HepG2 (cell line): ENCODE data around the gene ETHE1.
A peak's percentile ranks its signal among the peaks of the same experiment; 100 is the strongest.

Experiments
- ATF2 ChIP-seq: sonication (generic); formaldehyde crosslinking; IDR thresholded peaks from 2 replicates; pipeline ENCODE4 v1.4.0; 2020; ENCODE audit warnings: missing genetic modification reagents
- CENPT ChIP-seq: sonication (generic); formaldehyde crosslinking; IDR thresholded peaks from 2 replicates; pipeline ENCODE4 v1.8.0; 2022; ENCODE audit warnings: low read depth, mild to moderate bottlenecking, moderate library complexity, missing genetic modification reagents
- CTCF ChIP-seq: sonication (generic); formaldehyde crosslinking; IDR thresholded peaks from 2 replicates; pipeline ENCODE4 v1.5.0; 2020; ENCODE audit warnings: mild to moderate bottlenecking, missing genetic modification reagents, moderate library complexity
- EZH2 ChIP-seq: conservative IDR thresholded peaks from 2 replicates; pipeline ENCODE4 v1.6.1; 2012; ENCODE audit warnings: mild to moderate bottlenecking, low read depth, low read length, moderate library complexity
- MED8 ChIP-seq: sonication (generic); formaldehyde crosslinking; IDR thresholded peaks from 2 replicates; pipeline ENCODE4 v1.8.1; 2023; ENCODE audit warnings: mild to moderate bottlenecking, missing genetic modification reagents; ENCODE audit not compliant: insufficient replicate concordance
- MTA3 ChIP-seq: sonication (generic); formaldehyde crosslinking; IDR thresholded peaks from 2 replicates; pipeline ENCODE4 v1.4.0; 2020; ENCODE audit warnings: missing genetic modification reagents
- POLR2A ChIP-seq, 2 experiments: IDR thresholded peaks; 2 replicates each; pipeline ENCODE4 v1.6.1; 2011; ENCODE audit warnings: low read depth in 2 of 2, low read length in 2 of 2, mild to moderate bottlenecking in 1 of 2, moderate library complexity in 1 of 2; ENCODE audit not compliant: insufficient read depth in 1 of 2
- RXRA ChIP-seq: sonication (generic); formaldehyde crosslinking; IDR thresholded peaks from 2 replicates; pipeline ENCODE4 v1.5.1; 2020; ENCODE audit warnings: missing genetic modification reagents
- SMAD3 ChIP-seq: sonication (generic); formaldehyde crosslinking; IDR thresholded peaks from 2 replicates; pipeline ENCODE4 v1.4.0; 2020; ENCODE audit warnings: missing genetic modification reagents
- USF2 ChIP-seq, 2 experiments: sonication (generic) in 1 of 2; formaldehyde crosslinking in 1 of 2; IDR thresholded peaks; 2 replicates each; pipeline versions ENCODE4 v1.5.1 to v1.6.1; 2011 to 2020; ENCODE audit warnings: borderline replicate concordance in 1 of 2, low read depth in 1 of 2, low read length in 1 of 2, mild to moderate bottlenecking in 1 of 2, missing genetic modification reagents in 1 of 2, moderate library complexity in 1 of 2
- ZBTB49 ChIP-seq: sonication (generic); formaldehyde crosslinking; IDR thresholded peaks from 2 replicates; pipeline ENCODE4 v1.4.0; 2020; ENCODE audit warnings: missing genetic modification reagents, borderline replicate concordance
- ZBTB8A ChIP-seq: sonication (generic); formaldehyde crosslinking; IDR thresholded peaks from 2 replicates; pipeline ENCODE4 v1.4.0; 2020; ENCODE audit warnings: mild to moderate bottlenecking, low read depth, missing genetic modification reagents, borderline replicate concordance
- ZNF792 ChIP-seq: IDR thresholded peaks from 2 replicates; pipeline ENCODE4 v1.6.1; 2016
- TF ChIP-seq, protein P1 (sequence below), 2 experiments: IDR thresholded peaks; 2 replicates each; pipeline ENCODE4 v1.6.1; 2011 to 2012; ENCODE audit warnings: low read length in 2 of 2, borderline replicate concordance in 1 of 2, low read depth in 1 of 2, mild to moderate bottlenecking in 1 of 2, moderate library complexity in 1 of 2

- no peak for TF ChIP-seq MED8 (CRISPR knock-in tag)
- no peak for TF ChIP-seq EZH2
- TF ChIP-seq ZBTB49 (CRISPR knock-in tag): no peak
- TF ChIP-seq ATF2 (CRISPR knock-in tag): peak; percentile 50; the same call in 1 of the 2 replicates
- no peak for TF ChIP-seq MTA3
- no peak for TF ChIP-seq CTCF (CRISPR knock-in tag)
- no peak for TF ChIP-seq SMAD3 (CRISPR knock-in tag)
- TF ChIP-seq USF2 (IDR thresholded peaks at IDR 0.05; ENCODE audit: low read depth, low read length): no peak
- TF ChIP-seq USF2 (CRISPR knock-in tag; IDR thresholded peaks at IDR 0.05; ENCODE audit: borderline replicate concordance): no peak
- TF ChIP-seq, protein P1, sequence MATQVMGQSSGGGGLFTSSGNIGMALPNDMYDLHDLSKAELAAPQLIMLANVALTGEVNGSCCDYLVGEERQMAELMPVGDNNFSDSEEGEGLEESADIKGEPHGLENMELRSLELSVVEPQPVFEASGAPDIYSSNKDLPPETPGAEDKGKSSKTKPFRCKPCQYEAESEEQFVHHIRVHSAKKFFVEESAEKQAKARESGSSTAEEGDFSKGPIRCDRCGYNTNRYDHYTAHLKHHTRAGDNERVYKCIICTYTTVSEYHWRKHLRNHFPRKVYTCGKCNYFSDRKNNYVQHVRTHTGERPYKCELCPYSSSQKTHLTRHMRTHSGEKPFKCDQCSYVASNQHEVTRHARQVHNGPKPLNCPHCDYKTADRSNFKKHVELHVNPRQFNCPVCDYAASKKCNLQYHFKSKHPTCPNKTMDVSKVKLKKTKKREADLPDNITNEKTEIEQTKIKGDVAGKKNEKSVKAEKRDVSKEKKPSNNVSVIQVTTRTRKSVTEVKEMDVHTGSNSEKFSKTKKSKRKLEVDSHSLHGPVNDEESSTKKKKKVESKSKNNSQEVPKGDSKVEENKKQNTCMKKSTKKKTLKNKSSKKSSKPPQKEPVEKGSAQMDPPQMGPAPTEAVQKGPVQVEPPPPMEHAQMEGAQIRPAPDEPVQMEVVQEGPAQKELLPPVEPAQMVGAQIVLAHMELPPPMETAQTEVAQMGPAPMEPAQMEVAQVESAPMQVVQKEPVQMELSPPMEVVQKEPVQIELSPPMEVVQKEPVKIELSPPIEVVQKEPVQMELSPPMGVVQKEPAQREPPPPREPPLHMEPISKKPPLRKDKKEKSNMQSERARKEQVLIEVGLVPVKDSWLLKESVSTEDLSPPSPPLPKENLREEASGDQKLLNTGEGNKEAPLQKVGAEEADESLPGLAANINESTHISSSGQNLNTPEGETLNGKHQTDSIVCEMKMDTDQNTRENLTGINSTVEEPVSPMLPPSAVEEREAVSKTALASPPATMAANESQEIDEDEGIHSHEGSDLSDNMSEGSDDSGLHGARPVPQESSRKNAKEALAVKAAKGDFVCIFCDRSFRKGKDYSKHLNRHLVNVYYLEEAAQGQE (IDR thresholded peaks at IDR 0.05; ENCODE audit: borderline replicate concordance in 1 of 2, low read depth in 1 of 2, low read length in 2 of 2): no peak
- peak; percentile 77 for TF ChIP-seq ZNF792 (CRISPR knock-in tag)
- no peak for TF ChIP-seq CENPT (CRISPR knock-in tag)
- TF ChIP-seq POLR2A (IDR thresholded peaks at IDR 0.05; ENCODE audit: insufficient read depth in 1 of 2, low read depth in 2 of 2, low read length in 2 of 2): peak in 1 of 2 experiments; percentile 54; a peak in 1 of 4 replicates
- no peak for TF ChIP-seq ZBTB8A (CRISPR knock-in tag)
- TF ChIP-seq RXRA (CRISPR knock-in tag): peak; percentile 84; the same call in 1 of the 2 replicates
These were observed 28.0 kb downstream of the ETHE1 start for GRCh38 chr19:43499042-43499441.
